Keratinocyte (primary cell): ENCODE results near the gene POMT1.

Experiments used
- EZH2 ChIP-seq: IDR thresholded peaks from one replicate; pipeline ENCODE4 v1.6.1; 2012; ENCODE audit warnings: inconsistent platforms, mild to moderate bottlenecking, low read length, moderate library complexity
- TF ChIP-seq, protein P1 (sequence below), 3 experiments: IDR thresholded peaks in 1 of 3; conservative IDR thresholded peaks in 1 of 3; optimal IDR thresholded peaks in 1 of 3; 2 replicates in 2 of 3; 3 replicates in 1 of 3; pipeline versions ENCODE3 to v1.5.1; 2011; ENCODE audit warnings: low read length in 3 of 3, mild to moderate bottlenecking in 3 of 3, moderate library complexity in 2 of 3, control low read depth in 1 of 3, inconsistent platforms in 1 of 3; ENCODE audit not compliant: insufficient read depth in 2 of 3; ENCODE audit errors: extremely low read depth in 1 of 3

DNA sequence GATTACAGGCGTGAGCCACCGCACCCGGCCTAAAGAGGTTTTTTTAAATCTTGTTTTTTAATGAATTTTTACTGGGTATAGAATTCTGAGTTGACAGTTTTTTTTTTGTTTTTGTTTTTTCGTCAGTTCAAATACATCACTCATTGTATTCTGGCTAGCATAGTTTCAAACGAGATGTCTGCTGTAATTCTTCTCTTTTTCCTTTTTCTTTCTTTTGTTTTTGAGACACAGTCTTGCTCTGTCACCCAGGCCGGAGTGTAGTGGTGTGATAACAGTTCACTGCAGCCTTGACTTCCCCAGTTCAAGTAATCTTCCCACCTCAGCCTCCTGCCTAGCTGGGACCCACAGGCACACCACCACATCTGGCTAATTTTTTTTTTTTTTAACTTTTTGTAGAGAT is 40.4 kb downstream of the POMT1 start:
- TF ChIP-seq, protein P1, sequence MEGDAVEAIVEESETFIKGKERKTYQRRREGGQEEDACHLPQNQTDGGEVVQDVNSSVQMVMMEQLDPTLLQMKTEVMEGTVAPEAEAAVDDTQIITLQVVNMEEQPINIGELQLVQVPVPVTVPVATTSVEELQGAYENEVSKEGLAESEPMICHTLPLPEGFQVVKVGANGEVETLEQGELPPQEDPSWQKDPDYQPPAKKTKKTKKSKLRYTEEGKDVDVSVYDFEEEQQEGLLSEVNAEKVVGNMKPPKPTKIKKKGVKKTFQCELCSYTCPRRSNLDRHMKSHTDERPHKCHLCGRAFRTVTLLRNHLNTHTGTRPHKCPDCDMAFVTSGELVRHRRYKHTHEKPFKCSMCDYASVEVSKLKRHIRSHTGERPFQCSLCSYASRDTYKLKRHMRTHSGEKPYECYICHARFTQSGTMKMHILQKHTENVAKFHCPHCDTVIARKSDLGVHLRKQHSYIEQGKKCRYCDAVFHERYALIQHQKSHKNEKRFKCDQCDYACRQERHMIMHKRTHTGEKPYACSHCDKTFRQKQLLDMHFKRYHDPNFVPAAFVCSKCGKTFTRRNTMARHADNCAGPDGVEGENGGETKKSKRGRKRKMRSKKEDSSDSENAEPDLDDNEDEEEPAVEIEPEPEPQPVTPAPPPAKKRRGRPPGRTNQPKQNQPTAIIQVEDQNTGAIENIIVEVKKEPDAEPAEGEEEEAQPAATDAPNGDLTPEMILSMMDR (optimal IDR thresholded peaks at IDR 0.05 in 1 of 3, IDR thresholded peaks at IDR 0.05 in 1 of 3, conservative IDR thresholded peaks at IDR 0.05 in 1 of 3; ENCODE audit: extremely low read depth in 1 of 3, insufficient read depth in 2 of 3, low read length in 3 of 3) = no peak
- TF ChIP-seq EZH2 = no peak
